ENCODE results near the gene TAS2R1.

The TAS2R1 gene

GRCh38 chr5:9630251-9630650, at the start of gene TAS2R1:
Gene TAS2R1 (minus strand): TSS chr5:9630351. CDS start chr5:9630032, 319 bp downstream.
- ATAC-seq, result no peak

GRCh38 chr5:9670371-9670770, 40.2 kb upstream of the TAS2R1 start:
- ATAC-seq, result no peak

- ATAC-seq, result no peak
These were observed 37.8 kb upstream of the TAS2R1 start for GRCh38 chr5:9667906-9668305.

- ATAC-seq, result no peak
These were observed 33.7 kb upstream of the TAS2R1 start for GRCh38 chr5:9663891-9664290.

GRCh38 chr5:9661316-9662015, 31.3 kb upstream of the TAS2R1 start:
- no peak for ATAC-seq

- no peak for ATAC-seq
These were observed 28.6 kb upstream of the TAS2R1 start for GRCh38 chr5:9658706-9659105.

GRCh38 chr5:9657819-9658218, 27.7 kb upstream of the TAS2R1 start:
- no peak for ATAC-seq

GRCh38 chr5:9655641-9656040, 25.5 kb upstream of the TAS2R1 start:
- no peak for ATAC-seq

GRCh38 chr5:9654886-9655285, 24.7 kb upstream of the TAS2R1 start:
- ATAC-seq, result no peak

GRCh38 chr5:9653811-9654210, 23.7 kb upstream of the TAS2R1 start:
- ATAC-seq, result no peak

GRCh38 chr5:9653061-9653460, 22.9 kb upstream of the TAS2R1 start:
- ATAC-seq, result no peak

GRCh38 chr5:9652295-9652694, 22.1 kb upstream of the TAS2R1 start:
- no peak for ATAC-seq

- ATAC-seq, result no peak
These were observed 16.7 kb upstream of the TAS2R1 start for GRCh38 chr5:9646843-9647242.

GRCh38 chr5:9644630-9645029, 14.5 kb upstream of the TAS2R1 start:
- no peak for ATAC-seq

- no peak for ATAC-seq
These were observed 12.5 kb upstream of the TAS2R1 start for GRCh38 chr5:9642621-9643020.

GRCh38 chr5:9641806-9642355, 11.7 kb upstream of the TAS2R1 start:
- no peak for ATAC-seq

- no peak for ATAC-seq
These were observed 2.3 kb upstream of the TAS2R1 start for GRCh38 chr5:9632495-9632894.

GRCh38 chr5:9627541-9627940, 2.6 kb downstream of the TAS2R1 start:
- ATAC-seq, result no peak

GRCh38 chr5:9626955-9627354, 3.2 kb downstream of the TAS2R1 start:
- no peak for ATAC-seq

- no peak for ATAC-seq
These were observed 4.4 kb downstream of the TAS2R1 start for GRCh38 chr5:9625731-9626130.

GRCh38 chr5:9625286-9625685, 4.9 kb downstream of the TAS2R1 start:
- no peak for ATAC-seq

GRCh38 chr5:9624196-9624947, 5.8 kb downstream of the TAS2R1 start:
- ATAC-seq, result no peak

GRCh38 chr5:9623661-9624060, 6.5 kb downstream of the TAS2R1 start:
- ATAC-seq, result no peak

GRCh38 chr5:9622971-9623421, 7.2 kb downstream of the TAS2R1 start:
- ATAC-seq, result no peak
